Smooth muscle cell (in vitro differentiated cells): ENCODE data around the gene HDAC9. TPM values are rescaled to one million over a fixed set of nuclear protein-coding genes. Genes with fewer than 3 reads are reported as not detected.
A peak's percentile ranks its signal among the peaks of the same experiment; 100 is the strongest.
"Not testable (repeated sequence)": the region's sequence is repeated elsewhere in the genome, so short reads cannot be mapped to it uniquely, and the experiment has no call there.

ENCODE experiments used
- DNase-seq: peaks from one replicate; lab custom pipeline; 2025; ENCODE audit not compliant: unreplicated experiment; lab: John Stamatoyannopoulos, UW
- H2AFZ ChIP-seq: fragments of 200-600 bp; sonication (generic); 2 replicates; pipeline ENCODE4 v1.6.0; 2016; ENCODE audit warnings: antibody characterized with exemption, low read depth, mild to moderate bottlenecking
- H3F3A ChIP-seq: fragments of 200-600 bp; sonication (generic); 2 replicates; pipeline ENCODE4 v1.6.0; 2017; ENCODE audit warnings: antibody characterized with exemption, low read depth
- H3K27ac ChIP-seq: fragments of 200-600 bp; sonication (generic); 2 replicates; pipeline ENCODE4 v1.5.1; 2016; ENCODE audit warnings: low read depth, mild to moderate bottlenecking
- H3K27me3 ChIP-seq: fragments of 200-600 bp; sonication (generic); 2 replicates; pipeline ENCODE4 v1.6.1; 2016; ENCODE audit warnings: low read depth, mild to moderate bottlenecking
- H3K36me3 ChIP-seq: fragments of 200-600 bp; sonication (generic); 2 replicates; pipeline ENCODE4 v1.5.1; 2016; ENCODE audit warnings: low read depth
- H3K4me1 ChIP-seq: fragments of 200-600 bp; sonication (generic); 2 replicates; pipeline ENCODE4 v1.5.1; 2016; ENCODE audit warnings: low read depth
- H3K4me2 ChIP-seq: fragments of 200-600 bp; sonication (generic); 2 replicates; pipeline ENCODE4 v1.6.0; 2016; ENCODE audit warnings: mild to moderate bottlenecking
- H3K4me3 ChIP-seq: fragments of 200-600 bp; sonication (generic); 2 replicates; pipeline ENCODE4 v1.5.1; 2016; ENCODE audit warnings: mild to moderate bottlenecking
- H3K79me2 ChIP-seq: fragments of 200-600 bp; sonication (generic); 2 replicates; pipeline ENCODE4 v1.6.0; 2016; ENCODE audit warnings: low read depth, mild to moderate bottlenecking
- H3K9ac ChIP-seq: fragments of 200-600 bp; sonication (generic); 2 replicates; pipeline ENCODE4 v1.6.0; 2016; ENCODE audit warnings: low read depth
- H3K9me3 ChIP-seq: fragments of 200-600 bp; sonication (generic); replicated peaks from 2 replicates; pipeline ENCODE4 v1.5.1; 2016; ENCODE audit warnings: low read depth
- H4K20me1 ChIP-seq: fragments of 200-600 bp; sonication (generic); 2 replicates; pipeline ENCODE4 v1.6.0; 2016; ENCODE audit warnings: low read depth
- WGBS: methylation state at CpG from one replicate; pipeline ENCODE4 v1.1.7; 2016; ENCODE audit warnings: low lambda C conversion rate; 5-methylcytosine and 5-hydroxymethylcytosine counted together
- polyA plus RNA-seq: library from polyadenylated mRNA; unstranded; fragments of >200 nt; fragmentation: Nextera tagmentation; extraction: Ambion mirVana; gene quantifications from 2 replicates; pipeline ENCODE4 v1.2.1, GENCODE V29; 2016
- total RNA-seq: library from RNA; depleted of rRNA; stranded (reverse); fragments of >200 nt; gene quantifications from 2 replicates; pipeline ENCODE4 v1.2.3, GENCODE V29; 2014
- TF ChIP-seq, protein P1 (sequence below): fragments of 200-600 bp; sonication (generic); IDR thresholded peaks from 2 replicates; pipeline ENCODE4 v1.5.1; 2017; ENCODE audit warnings: borderline replicate concordance, mild to moderate bottlenecking, antibody characterized with exemption; ENCODE audit not compliant: insufficient read depth, poor library complexity, severe bottlenecking

The HDAC9 gene
- total and polyA plus RNA-seq, 2 experiments from 2014 or later: 2.2 to 7.1 TPM

DNA sequence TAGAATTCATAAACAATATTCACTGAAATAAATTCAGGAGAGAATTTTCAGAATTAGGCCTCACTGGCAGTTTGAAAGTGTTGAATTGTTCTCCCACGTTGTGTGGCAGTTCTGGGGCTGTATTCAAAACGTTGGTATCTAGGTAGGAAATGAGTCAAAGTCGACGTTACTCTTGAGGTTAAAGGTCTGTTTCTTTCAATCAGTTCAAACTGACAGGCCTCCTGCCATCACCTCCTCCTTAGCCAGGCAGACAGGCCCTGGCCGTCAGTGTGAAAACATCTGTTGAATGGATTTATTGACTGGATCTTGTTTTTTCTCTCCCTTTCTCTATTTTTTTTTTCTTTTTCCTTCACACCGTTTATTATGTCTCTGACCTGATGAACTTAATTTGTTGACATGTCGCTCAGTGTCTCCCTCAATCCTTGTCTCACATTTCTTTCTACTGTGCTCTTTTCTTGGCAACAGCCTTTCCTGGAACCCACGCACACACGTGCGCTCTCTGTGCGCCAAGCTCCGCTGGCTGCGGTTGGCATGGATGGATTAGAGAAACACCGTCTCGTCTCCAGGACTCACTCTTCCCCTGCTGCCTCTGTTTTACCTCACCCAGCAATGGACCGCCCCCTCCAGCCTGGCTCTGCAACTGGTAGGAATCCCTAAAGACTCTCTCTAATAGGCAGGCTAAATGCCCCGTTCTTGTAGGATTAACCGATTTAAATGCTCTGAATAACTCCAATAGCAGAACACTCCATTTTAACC lies 231.7 kb downstream of the HDAC9 start:
- Histone ChIP-seq H3K4me1 (no peaks in the 10 kb centered on the region), H3F3A (no peaks in the 10 kb centered on the region), H3K9me3 (no peaks in the 10 kb centered on the region), H3K4me3 (no peak overlapping the region), H3K4me2 (no peak overlapping the region), H3K36me3 (no peaks in the 10 kb centered on the region), H3K9ac (no peak overlapping the region), H3K27me3 (no peaks in the 10 kb centered on the region), H3K27ac (no peak overlapping the region), H3K79me2 (no peaks in the 10 kb centered on the region), H4K20me1 (no peaks in the 10 kb centered on the region), H2AFZ (peak overlapping the region; percentile 36)
- WGBS: 64% methylated on average over 18 of the region's 18 CpGs
- no peak for DNase-seq
- TF ChIP-seq, protein P1, sequence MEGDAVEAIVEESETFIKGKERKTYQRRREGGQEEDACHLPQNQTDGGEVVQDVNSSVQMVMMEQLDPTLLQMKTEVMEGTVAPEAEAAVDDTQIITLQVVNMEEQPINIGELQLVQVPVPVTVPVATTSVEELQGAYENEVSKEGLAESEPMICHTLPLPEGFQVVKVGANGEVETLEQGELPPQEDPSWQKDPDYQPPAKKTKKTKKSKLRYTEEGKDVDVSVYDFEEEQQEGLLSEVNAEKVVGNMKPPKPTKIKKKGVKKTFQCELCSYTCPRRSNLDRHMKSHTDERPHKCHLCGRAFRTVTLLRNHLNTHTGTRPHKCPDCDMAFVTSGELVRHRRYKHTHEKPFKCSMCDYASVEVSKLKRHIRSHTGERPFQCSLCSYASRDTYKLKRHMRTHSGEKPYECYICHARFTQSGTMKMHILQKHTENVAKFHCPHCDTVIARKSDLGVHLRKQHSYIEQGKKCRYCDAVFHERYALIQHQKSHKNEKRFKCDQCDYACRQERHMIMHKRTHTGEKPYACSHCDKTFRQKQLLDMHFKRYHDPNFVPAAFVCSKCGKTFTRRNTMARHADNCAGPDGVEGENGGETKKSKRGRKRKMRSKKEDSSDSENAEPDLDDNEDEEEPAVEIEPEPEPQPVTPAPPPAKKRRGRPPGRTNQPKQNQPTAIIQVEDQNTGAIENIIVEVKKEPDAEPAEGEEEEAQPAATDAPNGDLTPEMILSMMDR: no peak

DNA sequence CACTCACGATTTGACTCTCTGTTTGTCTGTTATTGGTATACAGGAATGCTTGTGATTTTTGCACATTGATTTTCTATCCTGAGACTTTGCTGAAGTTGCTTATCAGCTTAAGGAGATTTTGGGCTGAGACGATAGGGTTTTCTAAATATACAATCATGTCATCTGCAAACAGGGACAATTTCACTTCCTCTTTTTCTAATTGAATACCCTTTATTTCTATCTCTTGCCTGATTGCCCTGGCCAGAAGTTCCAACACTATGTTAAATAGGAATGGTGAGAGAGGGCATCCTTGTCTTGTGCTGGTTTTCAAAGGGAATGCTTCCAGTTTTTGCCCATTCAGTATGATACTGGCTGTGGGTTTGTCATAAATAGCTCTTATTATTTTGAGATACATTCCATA lies 240.5 kb downstream of the HDAC9 start:
- not testable (repeated sequence) for H3K36me3 ChIP-seq

DNA sequence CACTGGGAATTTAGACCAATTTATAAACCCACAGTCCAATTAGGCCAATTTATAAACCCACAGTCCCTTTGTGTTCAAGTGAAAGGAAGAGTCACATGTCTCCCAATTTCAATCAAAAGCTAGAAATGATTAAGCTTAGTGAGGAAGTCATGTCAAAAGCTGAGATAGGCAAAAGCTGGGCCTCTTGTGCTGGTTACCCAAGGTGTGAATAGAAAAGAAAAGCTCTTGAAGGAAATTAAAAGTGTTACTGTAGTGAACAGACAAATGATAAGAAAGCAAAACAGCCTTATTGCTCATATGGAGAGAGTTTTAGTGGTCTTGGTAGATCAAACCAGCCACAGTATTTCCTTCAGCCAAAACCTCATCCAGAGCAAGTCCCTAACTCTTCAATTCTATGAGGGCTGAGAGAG lies 245.0 kb downstream of the HDAC9 start:
- Histone ChIP-seq H3K27ac (no peak overlapping the region), H2AFZ (no peak overlapping the region), H3K4me3 (no peak overlapping the region), H3K9ac (no peak overlapping the region), H3K36me3 (no peaks in the 10 kb centered on the region), H4K20me1 (no peaks in the 10 kb centered on the region), H3K4me2 (no peak overlapping the region), H3K4me1 (no peaks in the 10 kb centered on the region), H3K79me2 (no peaks in the 10 kb centered on the region), H3K27me3 (no peaks in the 10 kb centered on the region), H3F3A (no peaks in the 10 kb centered on the region), H3K9me3 (no peaks in the 10 kb centered on the region)
- DNase-seq: no peak
- TF ChIP-seq, protein P1: no peak

More for the DNA sequence above, 240.5 kb downstream of the HDAC9 start:
- H4K20me1 ChIP-seq, H3K79me2 ChIP-seq, H2AFZ ChIP-seq, H3K9me3 ChIP-seq, DNase-seq, H3K4me2 ChIP-seq, H3F3A ChIP-seq, H3K9ac ChIP-seq, H3K27ac ChIP-seq, H3K4me3 ChIP-seq, H3K27me3 ChIP-seq, H3K4me1 ChIP-seq: not testable (repeated sequence)
- WGBS: 94% methylated on average over 2 of the region's 2 CpGs

DNA sequence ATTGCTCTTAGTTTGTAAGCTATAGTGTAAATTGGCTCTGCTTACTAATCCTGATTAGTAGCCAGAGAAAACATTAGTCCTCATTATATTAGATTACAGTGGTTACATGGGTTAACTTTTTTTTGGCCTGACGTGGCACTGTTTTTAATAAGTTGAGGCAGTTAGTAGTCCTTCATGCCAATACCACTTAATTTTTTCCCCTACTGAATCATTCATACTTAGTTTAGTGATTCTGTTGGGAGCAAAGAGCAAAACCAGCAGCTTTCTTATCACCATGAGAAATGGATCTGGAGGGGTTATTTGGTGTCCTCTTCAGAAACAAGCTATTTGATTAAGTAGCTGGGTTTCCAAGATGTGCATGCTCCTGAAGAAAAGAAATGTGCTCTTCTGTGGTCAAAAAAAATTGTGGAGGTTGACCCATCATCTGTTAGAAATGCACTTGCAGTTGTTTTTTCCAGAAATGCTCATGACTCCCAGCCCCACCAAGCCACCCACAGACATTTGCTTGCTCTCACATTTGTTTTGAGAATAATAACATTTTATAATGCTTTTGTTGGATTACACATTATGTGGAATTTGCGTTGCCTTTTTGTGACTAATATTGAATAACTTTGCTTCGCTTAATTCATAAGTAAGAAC lies 258.5 kb downstream of the HDAC9 start:
- Histone ChIP-seq H3K36me3 (no peaks in the 10 kb centered on the region), H3K4me1 (no peaks in the 10 kb centered on the region), H3K4me2 (peak overlapping the region; percentile 56), H4K20me1 (no peaks in the 10 kb centered on the region), H3K27ac (peak overlapping the region; percentile 72), H3K4me3 (no peak overlapping the region), H2AFZ (no peak overlapping the region), H3K9ac (no peak overlapping the region), H3K27me3 (no peaks in the 10 kb centered on the region), H3F3A (no peaks in the 10 kb centered on the region), H3K79me2 (no peaks in the 10 kb centered on the region), H3K9me3 (no peaks in the 10 kb centered on the region)
- no peak for DNase-seq
- 57% methylated on average over 3 of the region's 3 CpGs for WGBS
- TF ChIP-seq, protein P1: no peak
